Activated naive CD4-positive, alpha-beta T cell treated with anti-CD3 and anti-CD28 coated beads, Interleukin-2, amount 50 U/mL, for 16 hours (primary cell): ENCODE data around the gene SLC37A2.
"Not testable (repeated sequence)": the region's sequence is repeated elsewhere in the genome, so short reads cannot be mapped to it uniquely, and the experiment has no call there.

ENCODE experiments used
- DNase-seq: peaks from one replicate; pipeline ENCODE4 v3.0.0-alpha.2; 2020

SLC37A2 gene

DNA sequence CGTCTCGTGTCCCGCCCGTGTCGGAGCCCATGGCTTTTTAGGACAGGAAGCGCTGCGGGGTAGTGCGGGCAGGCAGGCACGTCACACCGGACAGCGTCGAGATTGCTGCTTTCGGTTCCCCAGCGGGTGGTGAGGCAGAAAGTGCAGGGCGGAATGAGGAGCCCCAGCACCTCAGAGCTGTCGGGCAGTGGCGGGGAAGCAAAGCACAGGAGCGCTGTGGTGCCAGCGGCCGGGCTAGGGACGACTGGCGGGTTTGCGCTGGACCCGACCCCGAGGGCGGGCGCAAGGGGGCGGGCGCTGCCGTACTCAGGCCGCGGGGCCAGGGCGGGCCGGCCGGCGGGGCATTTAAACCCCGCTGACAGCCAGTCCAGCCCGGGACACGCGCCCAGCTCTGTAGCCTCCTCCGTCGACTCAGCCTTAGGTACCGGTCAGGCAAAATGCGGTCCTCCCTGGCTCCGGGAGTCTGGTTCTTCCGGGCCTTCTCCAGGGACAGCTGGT is at the start of gene SLC37A2:
Gene SLC37A2, plus strand, starts transcription at position 375 of the 498 bp plus-strand sequence. Its CDS starts 63 bp downstream, at position 438.
- DNase-seq = peak; percentile 25

DNA sequence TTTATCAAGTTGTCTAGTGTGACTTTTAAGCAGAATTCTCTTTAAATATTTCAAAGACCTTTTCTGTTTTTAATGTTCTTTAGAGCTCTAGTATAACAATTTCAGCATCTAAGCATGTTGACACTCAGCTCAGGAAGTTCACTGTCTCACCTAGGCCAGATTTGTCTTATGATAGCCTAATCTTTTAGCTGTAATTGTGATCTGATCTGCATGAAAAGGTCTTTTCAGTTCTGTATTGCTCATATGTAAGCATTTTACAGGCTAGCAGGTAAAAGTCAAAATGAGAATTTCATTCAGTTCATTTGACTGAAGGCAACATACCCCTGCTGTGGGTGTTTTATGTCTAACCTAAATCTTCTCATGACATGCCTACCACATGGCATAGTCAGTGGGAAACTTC is 46.7 kb upstream of the SLC37A2 start:
- no peak for DNase-seq

DNA sequence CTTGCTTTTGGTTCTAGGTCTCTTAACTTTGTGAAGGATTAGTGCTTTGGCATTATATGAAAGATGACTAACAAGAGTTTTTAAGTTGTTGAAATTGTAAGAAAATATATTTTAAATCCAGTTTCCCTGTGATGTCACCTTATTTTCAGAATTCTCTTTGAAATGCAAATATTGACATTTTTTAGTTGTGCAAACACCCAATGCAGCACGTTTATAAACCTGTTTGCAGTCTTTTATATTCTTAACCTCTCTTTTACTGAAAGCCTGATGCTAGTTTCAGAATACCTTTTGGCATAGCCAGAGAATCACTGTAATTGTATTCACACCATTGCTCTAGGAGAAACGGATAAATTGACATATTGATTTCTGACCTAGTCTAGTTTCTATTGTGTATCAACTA is 42.8 kb upstream of the SLC37A2 start:
- no peak for DNase-seq

DNA sequence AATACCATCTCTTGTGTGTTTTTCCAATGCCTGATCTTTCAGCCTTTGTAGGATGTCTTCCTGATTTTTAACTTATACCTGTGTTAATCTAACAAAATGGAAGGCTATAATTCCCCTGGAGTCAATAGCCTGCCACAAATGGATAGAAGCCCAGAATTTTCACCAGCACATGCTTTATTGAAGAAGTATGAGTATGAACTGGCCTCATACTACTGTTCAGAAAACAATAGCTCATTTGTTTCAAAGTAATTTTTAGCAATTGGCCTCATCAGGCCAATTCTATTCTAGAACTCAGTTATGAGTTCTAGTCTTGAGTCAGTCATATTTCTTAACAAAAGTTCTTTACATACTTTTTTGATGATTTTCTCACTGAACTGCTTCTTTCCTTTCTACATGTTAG is 40.6 kb upstream of the SLC37A2 start:
- no peak for DNase-seq

DNA sequence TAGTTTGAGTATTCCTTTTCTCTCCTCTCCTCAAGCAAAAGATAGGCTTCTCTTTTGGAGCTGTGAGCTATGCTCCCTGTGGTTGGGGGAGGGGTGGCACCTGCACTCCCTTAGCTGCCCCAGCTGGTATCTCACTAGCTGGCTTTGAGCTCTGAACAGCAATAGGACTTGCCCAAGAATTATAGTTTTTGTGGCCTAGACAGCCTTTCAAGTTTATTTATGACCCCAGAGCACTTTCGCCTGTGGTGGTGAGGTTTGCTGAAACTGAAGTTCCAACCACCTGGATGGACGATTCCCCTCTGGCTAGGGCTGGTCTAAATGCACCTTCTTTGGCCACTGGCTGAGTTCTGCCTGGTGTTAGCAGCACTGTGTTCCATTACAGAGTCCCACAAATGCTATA is 37.1 kb upstream of the SLC37A2 start:
- no peak for DNase-seq

DNA sequence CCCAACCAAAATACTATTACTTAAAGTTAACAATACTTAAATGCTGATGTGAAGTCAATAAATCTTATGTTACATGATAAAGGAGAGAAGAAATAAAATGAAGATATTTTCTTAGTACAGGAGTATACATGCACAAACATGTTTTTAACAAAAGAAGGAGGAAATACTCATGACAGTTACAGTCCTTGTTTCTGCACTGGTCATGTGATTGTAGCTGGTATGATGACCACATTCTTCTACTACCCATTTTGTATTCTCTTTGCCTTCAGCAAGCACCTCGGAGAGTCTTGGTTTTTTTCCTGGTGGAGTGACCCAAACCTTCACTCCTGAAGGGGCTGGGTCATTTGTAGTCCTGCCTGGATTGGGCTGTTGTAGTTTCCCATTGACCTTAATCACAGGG is 33.7 kb upstream of the SLC37A2 start:
- DNase-seq = not testable (repeated sequence)

DNA sequence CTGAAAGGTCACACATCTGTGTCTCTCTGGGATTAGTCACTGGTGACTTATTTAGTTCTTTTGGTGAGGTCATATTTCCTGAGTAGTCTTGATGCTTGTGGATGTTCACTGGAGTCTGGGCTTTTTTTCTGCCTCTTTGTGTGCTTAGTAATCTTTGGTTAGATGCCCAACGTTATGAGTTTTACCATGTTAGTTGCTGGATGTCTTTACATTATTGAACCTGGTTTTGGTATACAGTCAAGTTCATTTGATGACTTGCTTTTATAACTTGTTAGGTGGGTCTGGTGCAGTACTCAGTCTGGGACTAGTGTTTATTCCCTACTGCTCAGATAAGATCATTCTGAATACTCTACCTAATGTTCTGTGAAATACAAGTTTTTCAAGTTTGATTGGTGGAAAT is 26.2 kb upstream of the SLC37A2 start:
- no peak for DNase-seq

DNA sequence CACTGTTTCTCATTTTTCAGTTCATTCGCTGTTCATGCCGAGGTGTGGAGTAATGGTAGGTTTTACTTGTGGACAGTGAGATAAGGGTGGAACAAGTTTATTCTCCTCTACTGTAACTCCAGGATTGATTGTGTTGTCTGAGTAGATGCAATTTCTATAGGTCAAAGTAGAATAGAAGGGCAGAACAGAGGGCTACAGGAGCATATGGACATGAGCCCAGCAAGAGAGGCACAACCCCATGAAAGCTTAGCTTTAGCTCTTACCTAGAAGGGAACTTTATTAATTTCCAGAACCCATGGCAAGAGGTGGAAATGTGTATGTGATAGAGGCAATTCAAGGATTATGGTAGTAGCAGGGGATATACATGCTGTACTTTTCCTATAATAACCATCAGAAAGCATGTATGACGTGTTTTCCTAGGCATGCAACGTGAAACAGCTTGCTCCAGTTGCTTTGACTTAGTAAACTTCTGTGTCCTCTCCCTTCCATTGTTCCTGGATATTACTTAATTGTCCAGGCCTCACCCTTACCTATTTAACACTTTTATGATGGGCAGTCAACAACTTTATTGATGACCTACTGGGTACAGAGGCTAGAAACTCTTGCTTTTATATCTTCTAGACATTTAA is 13.8 kb upstream of the SLC37A2 start:
- no peak for DNase-seq

DNA sequence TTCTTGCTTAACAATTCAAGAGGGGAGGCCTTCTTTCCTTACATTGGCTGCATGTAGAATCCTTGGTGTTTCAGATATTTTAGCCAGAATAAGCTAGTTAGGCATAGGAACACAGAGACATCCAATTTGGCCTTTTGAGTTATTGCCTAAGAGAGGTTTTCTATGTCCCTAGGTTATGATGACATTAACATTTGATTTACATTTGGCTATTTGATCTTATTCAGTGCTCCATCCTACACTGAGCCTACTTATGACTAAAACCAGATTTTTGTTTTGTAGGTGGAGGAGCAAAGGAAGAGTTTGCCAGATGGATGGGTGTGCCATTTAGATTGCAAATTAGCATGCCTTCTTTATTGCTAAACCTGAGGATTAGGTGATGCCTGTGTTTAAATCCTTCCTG is 11.1 kb upstream of the SLC37A2 start:
- DNase-seq = no peak

DNA sequence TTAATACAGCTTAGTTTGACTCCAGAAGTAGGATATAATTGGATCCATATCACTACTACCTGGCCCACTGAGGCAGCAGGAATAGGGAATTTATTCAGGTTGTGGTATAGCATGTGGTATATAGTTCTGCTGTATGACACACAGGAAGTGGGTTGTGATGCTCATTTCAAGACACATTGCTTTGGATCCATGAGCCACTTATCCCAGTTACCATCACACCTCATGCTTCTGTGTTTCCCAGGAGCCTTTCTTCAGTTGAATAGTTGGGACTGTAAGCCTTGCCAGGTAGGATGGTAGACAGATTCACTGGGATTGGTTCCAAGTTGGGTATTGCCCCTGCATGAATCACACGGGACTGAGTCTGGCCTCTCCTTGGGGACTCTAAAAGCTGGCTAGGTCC is 9.9 kb upstream of the SLC37A2 start:
- DNase-seq = no peak

DNA sequence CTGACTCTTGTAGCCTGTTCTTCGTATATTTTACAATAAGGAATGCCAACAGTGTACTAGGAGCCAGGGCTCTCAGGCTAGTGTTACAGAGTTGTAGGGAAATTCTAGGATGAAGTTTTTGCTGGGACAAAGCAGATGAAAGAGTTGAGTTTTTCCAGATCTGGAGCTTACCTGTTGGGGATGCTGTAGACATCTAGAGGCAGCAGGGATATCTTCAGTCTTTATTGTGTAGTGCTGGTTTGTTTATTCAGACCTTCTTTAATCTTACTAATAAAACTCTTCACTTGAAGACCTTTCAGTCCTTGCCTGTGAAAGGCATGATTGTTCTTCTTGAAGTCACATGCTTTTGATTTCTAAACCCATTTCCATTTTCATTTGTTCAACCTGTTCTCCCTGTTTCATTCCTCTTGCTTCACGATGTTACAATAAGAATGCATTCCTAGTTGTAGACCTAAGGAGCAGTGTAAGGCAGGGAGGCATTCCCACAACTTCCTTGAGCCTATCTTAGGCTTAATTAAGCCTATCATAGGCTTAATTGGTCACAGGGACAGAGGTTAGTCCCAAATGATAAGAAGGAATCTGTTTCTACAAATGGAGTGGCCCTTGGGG is 7.9 kb upstream of the SLC37A2 start:
- no peak for DNase-seq

DNA sequence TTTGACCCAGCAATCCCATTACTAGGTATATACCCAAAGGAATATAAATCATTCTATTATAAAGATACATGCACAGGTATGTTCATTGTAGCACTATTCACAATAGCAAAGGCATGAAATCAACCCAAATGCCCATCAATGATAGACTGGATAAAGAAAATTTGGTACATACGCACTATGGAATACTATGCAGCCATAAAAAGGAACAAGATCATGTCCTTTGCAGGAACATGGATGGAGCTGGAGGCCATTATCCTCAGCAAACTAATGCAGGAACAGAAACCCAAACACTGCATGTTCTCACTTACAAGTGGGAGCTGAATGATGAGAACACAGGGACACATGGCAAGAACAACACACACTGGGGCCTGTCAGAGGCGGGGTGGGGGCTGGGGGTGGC is 7.0 kb upstream of the SLC37A2 start:
- DNase-seq = not testable (repeated sequence)

DNA sequence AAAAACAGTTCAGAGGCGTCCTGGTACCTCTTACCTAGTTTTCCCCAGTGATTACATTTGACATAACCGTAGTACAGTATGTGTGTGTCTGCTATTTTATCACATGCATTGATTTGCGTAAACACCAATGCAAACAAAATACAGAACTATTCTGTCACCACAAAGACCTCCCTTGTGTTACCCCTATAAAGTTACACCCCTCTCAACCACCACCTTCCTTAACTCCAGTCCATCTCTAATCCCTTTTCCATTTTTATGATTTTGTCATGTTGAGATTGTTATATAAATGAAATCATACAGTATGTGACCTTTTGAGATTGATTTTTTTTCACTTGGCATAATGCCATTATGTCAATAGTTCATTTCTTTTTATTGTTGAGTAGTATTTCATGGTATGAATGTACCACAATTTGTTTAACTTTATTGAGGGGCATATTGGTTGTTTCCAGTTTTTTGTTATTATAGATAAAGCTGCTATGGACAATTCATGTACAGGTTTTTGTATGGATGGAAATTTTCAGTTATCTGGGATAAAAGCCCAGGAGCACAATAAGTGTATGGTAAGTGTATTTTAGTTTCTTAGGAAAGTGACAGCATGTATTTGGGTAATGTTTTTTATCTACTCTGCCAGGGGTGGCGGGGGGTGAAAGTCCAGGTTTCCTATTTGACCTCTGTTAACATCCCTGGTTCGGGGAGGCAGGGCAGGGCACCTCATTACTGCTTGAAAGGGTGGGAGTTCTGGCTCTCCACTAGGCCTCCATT is 6.0 kb upstream of the SLC37A2 start:
- DNase-seq = no peak

DNA sequence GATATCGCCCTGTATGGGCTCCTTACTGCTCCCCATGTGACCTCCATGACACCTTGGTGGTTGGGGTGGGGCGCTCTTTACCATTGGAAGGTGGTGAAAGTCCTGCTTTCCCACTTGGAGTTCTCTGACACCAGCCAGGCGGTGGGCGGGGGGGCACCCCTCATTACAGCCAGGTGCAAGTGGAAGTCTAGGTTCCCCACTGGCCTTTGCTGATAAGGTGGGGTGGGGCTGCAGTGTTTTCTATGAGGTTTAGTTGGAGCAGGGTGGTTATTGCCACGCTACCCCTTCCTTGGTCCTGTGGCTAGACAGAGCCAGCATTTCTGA is 5.5 kb upstream of the SLC37A2 start:
- no peak for DNase-seq

DNA sequence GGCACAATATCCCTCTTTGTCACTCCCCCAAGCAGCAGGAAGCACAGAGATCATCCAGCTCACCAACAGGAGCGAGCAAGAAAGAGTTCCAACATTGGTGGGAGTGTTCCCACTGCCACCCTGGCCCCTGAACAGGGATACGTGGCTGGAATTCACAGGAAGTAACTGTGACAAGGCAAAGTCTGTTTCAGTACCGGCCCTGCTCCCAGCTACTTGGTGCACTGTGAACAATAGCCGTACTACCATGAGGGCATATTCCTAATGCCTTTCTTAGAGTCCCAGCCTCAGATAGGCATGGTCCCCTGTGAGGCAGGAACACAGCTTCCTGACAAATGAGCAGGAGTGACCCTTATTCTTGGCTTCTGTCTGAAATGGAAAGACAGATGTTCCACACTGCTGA is 1.8 kb upstream of the SLC37A2 start:
- no peak for DNase-seq

DNA sequence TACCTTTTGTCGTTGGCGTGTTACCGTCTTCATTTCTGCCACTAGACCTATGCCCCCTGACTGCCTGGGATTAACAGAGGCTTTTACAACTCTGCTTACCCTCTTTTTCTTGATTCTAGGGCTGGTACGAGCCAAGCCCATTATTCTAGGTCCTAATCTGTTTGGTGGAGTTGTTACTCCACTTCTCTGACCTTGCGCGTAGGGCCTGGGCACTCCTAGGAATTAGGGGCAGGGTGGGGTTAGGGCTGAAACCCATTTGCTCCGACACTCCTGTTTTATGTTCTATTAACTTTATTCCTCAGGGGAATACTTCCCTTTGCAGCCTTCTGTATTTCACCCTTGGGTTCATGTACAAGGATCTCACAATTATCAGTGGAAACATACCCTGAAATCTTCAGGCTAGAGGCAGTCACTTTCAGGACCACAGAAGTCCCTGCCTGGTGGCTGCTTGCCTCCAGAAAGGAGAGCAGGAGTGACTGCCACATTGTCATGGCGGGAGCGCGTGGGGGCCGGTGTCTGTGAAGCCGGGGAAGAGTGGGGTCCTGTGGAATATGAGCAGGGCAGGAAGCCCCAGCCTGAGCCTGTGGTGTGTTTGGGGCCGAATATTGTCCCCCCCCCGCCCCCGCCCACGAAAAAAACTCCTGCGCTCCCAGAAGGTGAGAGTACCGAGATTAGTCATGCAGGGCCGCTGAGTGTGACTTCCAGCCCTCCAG is 731 bp upstream of the SLC37A2 start:
- no peak for DNase-seq

DNA sequence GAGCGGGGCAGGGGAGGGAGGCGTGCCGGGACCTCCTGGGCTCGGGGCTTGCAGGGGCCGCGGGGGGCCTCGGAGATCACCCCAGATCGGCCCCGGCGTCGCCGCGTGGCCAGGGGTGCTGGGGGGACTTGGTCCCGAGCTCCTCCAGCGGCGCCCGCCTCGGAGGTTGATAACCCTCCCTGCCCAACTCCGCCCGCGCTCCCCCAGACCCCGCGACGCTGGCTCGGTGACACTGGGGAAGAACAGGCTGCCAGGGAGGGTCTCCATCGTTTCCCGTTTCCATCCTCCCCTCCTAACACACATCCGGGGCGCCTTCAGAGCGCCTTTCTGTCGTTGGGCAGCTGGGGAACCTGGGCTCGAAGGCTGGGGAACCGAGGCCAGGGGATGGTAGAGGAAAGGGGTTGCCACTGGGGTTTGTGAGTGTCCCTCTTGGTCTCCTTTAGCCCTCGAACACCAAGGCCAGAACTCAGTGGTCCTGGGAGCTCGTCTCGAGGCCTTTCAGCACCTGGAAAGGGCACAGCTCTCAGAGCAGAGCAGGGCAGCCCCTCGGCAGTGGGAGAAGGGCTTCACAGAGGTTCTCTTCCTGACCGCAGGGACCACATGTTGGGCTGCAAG is 431 bp downstream of the SLC37A2 start:
- DNase-seq = no peak

DNA sequence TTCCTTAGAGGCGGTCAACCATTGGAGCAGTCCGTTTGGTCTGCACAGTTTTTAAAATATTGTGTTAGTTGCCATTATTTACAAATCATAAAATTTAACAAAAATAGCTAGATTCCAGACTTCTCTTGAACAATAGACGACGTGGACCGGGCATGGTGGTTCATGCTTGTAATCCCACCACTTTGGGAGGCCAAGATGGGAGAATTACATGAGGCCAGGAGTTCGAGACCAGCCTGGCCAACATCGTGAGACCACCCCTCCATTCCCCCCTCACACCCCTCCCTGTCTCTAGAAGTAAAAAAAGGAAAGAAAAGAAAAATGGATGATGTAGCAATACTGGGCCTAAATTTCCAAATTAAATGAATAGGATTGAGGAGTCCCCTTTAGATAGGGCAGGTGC is 965 bp downstream of the SLC37A2 start:
- no peak for DNase-seq

DNA sequence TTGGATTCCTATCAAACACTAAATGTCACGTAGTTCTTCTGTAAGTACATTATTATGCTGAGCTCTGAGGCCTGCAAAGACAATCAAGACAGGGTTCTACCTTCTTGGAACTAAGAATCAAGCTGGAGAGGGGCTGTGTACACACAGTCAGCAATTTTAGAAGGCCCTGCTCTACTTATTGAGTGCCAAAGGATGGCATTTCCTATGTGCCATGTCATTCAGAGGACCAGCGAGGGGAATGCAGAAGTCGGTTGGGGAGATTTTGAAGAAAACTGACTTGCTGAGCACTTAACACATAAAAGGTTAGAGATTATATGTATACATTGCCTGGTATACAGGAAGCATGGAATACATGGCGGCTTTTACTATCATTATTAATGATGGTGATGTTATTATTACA is 5.3 kb downstream of the SLC37A2 start:
- DNase-seq = no peak

DNA sequence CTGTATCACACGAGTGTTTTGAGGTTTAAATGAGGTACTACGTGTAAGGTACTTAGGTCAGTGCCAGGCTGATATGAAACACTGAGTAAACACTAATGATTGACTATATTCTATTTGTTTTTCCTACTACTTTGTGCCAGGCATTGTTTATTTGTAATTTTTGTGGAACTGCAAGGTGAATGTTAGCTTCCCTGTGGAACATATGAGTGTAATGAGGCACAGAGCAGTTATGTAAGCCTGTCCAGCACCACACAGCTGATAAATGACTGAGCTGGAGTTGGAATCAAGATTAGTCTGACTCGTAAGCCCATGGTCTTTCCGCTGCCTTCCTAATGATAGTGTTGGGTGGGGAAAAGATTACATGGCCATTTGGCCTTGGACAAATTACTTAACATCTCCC is 5.9 kb downstream of the SLC37A2 start:
- no peak for DNase-seq

DNA sequence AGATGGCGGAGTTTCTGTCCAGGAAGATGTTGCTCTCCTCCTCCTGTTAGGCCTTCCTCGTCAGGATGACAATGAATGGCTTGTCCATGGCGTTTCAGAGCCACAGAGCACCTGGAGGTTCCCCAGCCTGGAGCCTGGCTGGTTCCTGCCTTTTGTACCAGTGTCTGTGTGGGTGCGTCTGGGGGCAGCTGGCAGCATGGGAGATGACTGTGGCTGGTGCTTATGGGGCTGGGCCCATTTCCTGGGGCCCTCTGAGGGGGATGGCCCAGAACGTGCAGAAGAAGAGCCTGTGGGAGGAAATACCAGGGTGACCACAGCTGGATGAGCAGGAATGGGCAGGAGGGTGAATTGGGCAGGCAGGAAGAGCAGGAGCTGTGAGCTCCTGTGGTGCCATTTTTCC is 6.7 kb downstream of the SLC37A2 start:
- DNase-seq = no peak

DNA sequence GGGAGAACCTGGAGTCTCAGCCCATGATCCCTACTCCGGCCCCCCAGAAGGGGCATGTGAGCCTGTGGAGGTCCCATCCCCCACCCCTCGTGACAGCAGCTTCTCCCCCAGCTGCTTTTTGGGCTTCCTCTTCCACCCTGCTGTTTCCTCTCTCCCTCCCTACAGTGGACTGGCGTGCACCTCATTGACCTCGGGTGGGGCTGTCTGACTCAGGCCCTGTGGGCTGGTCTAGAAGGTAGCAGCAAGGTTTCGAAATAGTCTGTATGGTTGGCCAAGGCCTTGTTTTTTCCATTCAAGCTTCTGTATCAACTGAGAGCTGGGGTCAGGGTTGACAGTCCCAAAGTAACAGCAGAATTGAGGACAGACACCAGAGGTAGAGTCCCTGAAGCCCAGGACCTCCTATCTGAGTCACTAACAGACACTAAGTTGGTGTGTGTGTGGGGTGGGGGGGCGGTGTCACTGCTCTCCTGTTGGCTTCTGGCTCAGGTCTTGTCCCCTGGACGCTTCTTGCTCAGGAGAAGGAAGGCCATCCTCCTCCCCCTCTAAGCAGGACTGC is 7.7 kb downstream of the SLC37A2 start:
- no peak for DNase-seq

DNA sequence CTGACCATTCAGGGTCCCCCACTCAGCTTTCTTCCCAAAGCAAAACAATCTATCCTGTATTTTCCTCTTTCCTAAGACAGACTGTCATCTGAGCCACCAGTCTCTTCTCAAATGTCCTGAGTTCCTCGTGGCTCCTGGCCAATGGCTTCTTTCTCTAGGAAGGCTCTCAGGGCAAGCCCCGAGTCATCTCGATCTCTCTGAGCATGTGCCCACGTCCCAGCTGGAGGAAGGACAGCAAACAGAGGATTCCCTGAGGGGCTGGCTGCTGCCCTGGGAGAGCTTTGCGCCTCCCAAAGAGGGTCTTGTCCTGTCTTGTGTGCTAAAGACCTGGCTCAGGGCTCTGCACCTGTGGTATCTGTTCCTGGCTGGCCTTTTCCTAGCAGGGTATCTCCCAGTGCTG is 8.3 kb downstream of the SLC37A2 start:
- no peak for DNase-seq
